ENCODE measurements around the gene CRAT.

DNA sequence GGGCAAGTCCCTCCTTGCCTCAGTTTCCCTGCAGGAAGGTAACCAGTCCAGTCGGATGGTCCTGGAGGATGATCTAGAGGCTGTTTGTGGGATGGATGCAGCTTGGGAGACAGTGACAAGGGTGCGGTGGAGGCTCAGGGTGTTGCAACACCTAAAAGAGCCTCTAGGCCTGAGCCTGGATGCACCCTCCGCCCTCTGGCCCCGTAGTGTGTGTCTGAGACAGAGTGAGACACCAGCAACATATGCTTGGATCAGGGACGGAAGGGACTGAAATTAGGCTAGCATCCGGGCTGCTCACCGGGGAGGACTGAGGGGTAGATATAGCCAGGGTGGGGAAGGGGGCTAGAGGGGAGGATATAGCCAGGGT lies 1.1 kb downstream of the CRAT start:
- TF ChIP-seq, protein P1, sequence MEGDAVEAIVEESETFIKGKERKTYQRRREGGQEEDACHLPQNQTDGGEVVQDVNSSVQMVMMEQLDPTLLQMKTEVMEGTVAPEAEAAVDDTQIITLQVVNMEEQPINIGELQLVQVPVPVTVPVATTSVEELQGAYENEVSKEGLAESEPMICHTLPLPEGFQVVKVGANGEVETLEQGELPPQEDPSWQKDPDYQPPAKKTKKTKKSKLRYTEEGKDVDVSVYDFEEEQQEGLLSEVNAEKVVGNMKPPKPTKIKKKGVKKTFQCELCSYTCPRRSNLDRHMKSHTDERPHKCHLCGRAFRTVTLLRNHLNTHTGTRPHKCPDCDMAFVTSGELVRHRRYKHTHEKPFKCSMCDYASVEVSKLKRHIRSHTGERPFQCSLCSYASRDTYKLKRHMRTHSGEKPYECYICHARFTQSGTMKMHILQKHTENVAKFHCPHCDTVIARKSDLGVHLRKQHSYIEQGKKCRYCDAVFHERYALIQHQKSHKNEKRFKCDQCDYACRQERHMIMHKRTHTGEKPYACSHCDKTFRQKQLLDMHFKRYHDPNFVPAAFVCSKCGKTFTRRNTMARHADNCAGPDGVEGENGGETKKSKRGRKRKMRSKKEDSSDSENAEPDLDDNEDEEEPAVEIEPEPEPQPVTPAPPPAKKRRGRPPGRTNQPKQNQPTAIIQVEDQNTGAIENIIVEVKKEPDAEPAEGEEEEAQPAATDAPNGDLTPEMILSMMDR (IDR thresholded peaks at IDR 0.05), result no peak
- TF ChIP-seq POLR2A (IDR thresholded peaks at IDR 0.05), result no peak

All from heart left ventricle (tissue), 13 donors.